A673 (cell line): Measurements from ENCODE around the gene PRIMPOL. TPM values are rescaled to one million over a fixed set of nuclear protein-coding genes. Genes with fewer than 3 reads are reported as not detected.
A peak's percentile ranks its signal among the peaks of the same experiment; 100 is the strongest.

Experiments used
- BruUV-seq: library from RNA; stranded (reverse); fragments of 400-500 nt; replicated peaks from 2 replicates; lab custom pipeline; 2021; lab: Mats Ljungman, UMichigan
- CTCF ChIA-PET: fragments of 300-600 bp; sonication (Branson Sonifier 250); formaldehyde crosslinking; loops from one replicate; lab custom pipeline; 2022; ENCODE audit warnings: antibody characterized with exemption; lab: Charles Lee
- POLR2A ChIA-PET: fragments of 300-600 bp; sonication (Branson Sonifier 250); formaldehyde crosslinking; loops from one replicate; lab custom pipeline; 2022; ENCODE audit warnings: antibody characterized with exemption; ENCODE audit not compliant: low non-redundant PET; lab: Charles Lee
- DNase-seq: peaks from one replicate; pipeline ENCODE4 v3.0.0-alpha.2; 2015; ENCODE audit warnings: low spot score
- H3K27ac ChIP-seq: fragments of 200-600 bp; sonication (generic); 2 replicates; pipeline ENCODE4 v1.5.1; 2016; ENCODE audit warnings: mixed run types, low read depth, mild to moderate bottlenecking, mixed read lengths, antibody characterized with exemption, low read length; ENCODE audit not compliant: poor library complexity, severe bottlenecking
- H3K27me3 ChIP-seq: fragments of 200-600 bp; sonication (generic); replicated peaks from 2 replicates; pipeline ENCODE4 v1.6.1; 2017; ENCODE audit warnings: mixed run types, low read depth, mild to moderate bottlenecking, mixed read lengths, antibody characterized with exemption, low read length; ENCODE audit not compliant: insufficient read depth, poor library complexity
- H3K36me3 ChIP-seq: fragments of 200-600 bp; sonication (generic); 2 replicates; pipeline ENCODE4 v1.6.1; 2016; ENCODE audit warnings: mixed run types, mild to moderate bottlenecking, mixed read lengths, antibody characterized with exemption, low read length; ENCODE audit not compliant: insufficient read depth, poor library complexity, severe bottlenecking
- H3K4me1 ChIP-seq: fragments of 200-600 bp; sonication (generic); 2 replicates; pipeline ENCODE4 v1.6.1; 2017; ENCODE audit warnings: mixed run types, mild to moderate bottlenecking, mixed read lengths, antibody characterized with exemption, low read length; ENCODE audit not compliant: insufficient read depth, poor library complexity, severe bottlenecking
- H3K4me3 ChIP-seq: fragments of 200-600 bp; sonication (generic); 2 replicates; pipeline ENCODE4 v1.5.1; 2016; ENCODE audit warnings: low read depth, mixed run types, mild to moderate bottlenecking, mixed read lengths, low read length; ENCODE audit not compliant: poor library complexity, severe bottlenecking
- H3K9me3 ChIP-seq: fragments of 200-600 bp; sonication (generic); 2 replicates; pipeline ENCODE4 v1.6.1; 2016; ENCODE audit warnings: mixed run types, low read depth, mild to moderate bottlenecking, mixed read lengths, antibody characterized with exemption, low read length; ENCODE audit not compliant: poor library complexity, severe bottlenecking
- EZH2 ChIP-seq: fragments of 200-600 bp; sonication (generic); IDR thresholded peaks from 2 replicates; pipeline ENCODE4 v1.6.1; 2017; ENCODE audit warnings: borderline replicate concordance, low read depth, mild to moderate bottlenecking, mixed read lengths, antibody characterized with exemption, low read length; ENCODE audit not compliant: poor library complexity, severe bottlenecking
- intact Hi-C: fragments of 100-400 bp; cut with micrococcal nuclease; formaldehyde crosslinking; loops from one replicate; pipeline ENCODE4 v1.10.0; 2022; ENCODE audit not compliant: unreplicated experiment
- total RNA-seq: library from RNA; stranded (reverse); gene quantifications from 2 replicates; pipeline ENCODE4 v1.2.3, GENCODE V29; 2021
- TF ChIP-seq, protein P1 (sequence below): fragments of 300-800, 200-600 bp; sonication (generic); conservative IDR thresholded peaks from 2 replicates; pipeline ENCODE4 v1.5.1; 2017; ENCODE audit warnings: low read depth, mild to moderate bottlenecking, antibody characterized with exemption, low read length, moderate library complexity, mixed read lengths

The PRIMPOL gene
- total RNA-seq, 1 experiment from 2014 or later, result 25.7 TPM

GRCh38 chr4:184688005-184688404, 38.5 kb downstream of the PRIMPOL start:
- DNase-seq, result no peak
- BruUV-seq, result no TSS peak
- Histone ChIP-seq H3K36me3 (peaks cover 5% of the 10 kb centered on the region), H3K4me3 (no peak overlapping the region), H3K27ac (no peak overlapping the region), H3K27me3 (no peaks in the 10 kb centered on the region), H3K9me3 (no peaks in the 10 kb centered on the region), H3K4me1 (peaks cover 5% of the 10 kb centered on the region)
- TF ChIP-seq, protein P1, sequence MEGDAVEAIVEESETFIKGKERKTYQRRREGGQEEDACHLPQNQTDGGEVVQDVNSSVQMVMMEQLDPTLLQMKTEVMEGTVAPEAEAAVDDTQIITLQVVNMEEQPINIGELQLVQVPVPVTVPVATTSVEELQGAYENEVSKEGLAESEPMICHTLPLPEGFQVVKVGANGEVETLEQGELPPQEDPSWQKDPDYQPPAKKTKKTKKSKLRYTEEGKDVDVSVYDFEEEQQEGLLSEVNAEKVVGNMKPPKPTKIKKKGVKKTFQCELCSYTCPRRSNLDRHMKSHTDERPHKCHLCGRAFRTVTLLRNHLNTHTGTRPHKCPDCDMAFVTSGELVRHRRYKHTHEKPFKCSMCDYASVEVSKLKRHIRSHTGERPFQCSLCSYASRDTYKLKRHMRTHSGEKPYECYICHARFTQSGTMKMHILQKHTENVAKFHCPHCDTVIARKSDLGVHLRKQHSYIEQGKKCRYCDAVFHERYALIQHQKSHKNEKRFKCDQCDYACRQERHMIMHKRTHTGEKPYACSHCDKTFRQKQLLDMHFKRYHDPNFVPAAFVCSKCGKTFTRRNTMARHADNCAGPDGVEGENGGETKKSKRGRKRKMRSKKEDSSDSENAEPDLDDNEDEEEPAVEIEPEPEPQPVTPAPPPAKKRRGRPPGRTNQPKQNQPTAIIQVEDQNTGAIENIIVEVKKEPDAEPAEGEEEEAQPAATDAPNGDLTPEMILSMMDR, result no peak
- no peak for TF ChIP-seq EZH2
- POLR2A ChIA-PET, result no interaction called here
- intact Hi-C loops, result no loop called here
- CTCF ChIA-PET, result no interaction called here

DNA sequence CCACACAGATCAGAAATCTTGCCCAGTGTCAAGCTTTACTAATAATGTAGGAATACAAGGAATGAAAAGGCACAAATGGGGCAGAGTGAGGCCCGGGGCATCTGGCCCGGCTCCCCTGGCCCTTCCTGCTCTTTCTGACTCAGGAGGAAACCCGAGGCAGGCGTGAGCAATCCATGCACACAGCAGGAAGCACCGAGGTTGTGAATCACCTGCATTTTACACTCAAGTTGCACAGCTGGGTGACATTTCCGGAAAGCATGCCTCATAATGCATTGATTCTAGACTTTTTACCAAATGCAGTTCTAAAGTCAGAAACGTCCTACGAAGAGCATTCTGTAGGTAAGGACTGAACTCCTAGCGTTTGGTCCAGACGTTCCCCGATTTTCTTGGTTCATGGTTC, 38.9 kb downstream of the PRIMPOL start:
- intact Hi-C loops, result no loop called here
- CTCF ChIA-PET, result no interaction called here

DNA sequence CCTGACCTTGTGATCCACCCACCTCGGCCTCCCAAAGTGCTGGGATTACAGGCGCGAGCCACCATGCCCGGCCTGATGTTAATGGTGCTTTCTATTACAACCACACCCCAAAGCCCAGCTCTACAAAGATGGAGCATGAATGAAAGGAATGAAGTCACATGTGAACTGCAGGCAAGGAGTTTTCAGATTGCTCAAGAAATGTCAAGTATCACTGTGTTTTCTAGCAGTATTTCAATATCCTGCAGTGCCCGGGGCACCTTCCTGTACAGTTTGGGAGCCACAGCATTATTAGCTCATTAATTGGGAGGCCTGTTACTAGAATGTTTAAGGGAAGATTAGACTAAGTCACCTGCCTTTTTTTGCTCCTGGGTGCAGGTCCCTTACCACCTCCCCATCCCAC, 40.1 kb downstream of the PRIMPOL start:
- DNase-seq, result no peak
- H3K4me3 ChIP-seq, result no peak overlapping the region
- no TSS peak for BruUV-seq
- peaks cover 20% of the 10 kb centered on the region for H3K36me3 ChIP-seq
- TF ChIP-seq EZH2, result no peak
- TF ChIP-seq, protein P1, result no peak
- no peaks in the 10 kb centered on the region for H3K9me3 ChIP-seq
- H3K27ac ChIP-seq, result no peak overlapping the region
- CTCF ChIA-PET, result no interaction called here
- H3K4me1 ChIP-seq, result peaks cover 5% of the 10 kb centered on the region
- H3K27me3 ChIP-seq, result no peaks in the 10 kb centered on the region
- intact Hi-C loops, result no loop called here
- POLR2A ChIA-PET, result no interaction called here

More for the DNA sequence above, 38.9 kb downstream of the PRIMPOL start:
- POLR2A ChIA-PET, result no interaction called here
- Histone ChIP-seq H3K4me3 (no peak overlapping the region), H3K27me3 (no peaks in the 10 kb centered on the region), H3K36me3 (peaks cover 8% of the 10 kb centered on the region), H3K27ac (no peak overlapping the region), H3K9me3 (no peaks in the 10 kb centered on the region), H3K4me1 (peaks cover 5% of the 10 kb centered on the region)
- TF ChIP-seq, protein P1, result no peak
- TF ChIP-seq EZH2, result no peak
- DNase-seq, result peak; percentile 61
- no TSS peak for BruUV-seq
